HCT116 (cell line): ENCODE measurements around the gene NUDT2. TPM values are rescaled to one million over a fixed set of nuclear protein-coding genes. Genes with fewer than 3 reads are reported as not detected.

Experiments used
- ATAC-seq: fragments of 200-7000 bp; cut with Tn5 transposase; 2 replicates; pipeline ENCODE4 v1.9.1; 2020; ENCODE audit warnings: mild to moderate bottlenecking, moderate library complexity
- BruUV-seq: library from RNA; stranded (reverse); fragments of 400-500 nt; replicated peaks from 2 replicates; lab custom pipeline; 2021; lab: Mats Ljungman, UMichigan
- CTCF ChIA-PET: fragments of 300-600 bp; sonication (Branson Sonifier 250); formaldehyde crosslinking; loops from one replicate; lab custom pipeline; 2021; ENCODE audit warnings: antibody characterized with exemption; lab: Charles Lee
- POLR2A ChIA-PET: fragments of 300-600, 350-600 bp; sonication (Branson Sonifier 250); formaldehyde crosslinking; loops from one replicate; lab custom pipeline; 2021; ENCODE audit warnings: antibody characterized with exemption; lab: Charles Lee
- RAD21 ChIA-PET, 2 experiments: fragments of 300-600 bp; sonication (Branson Sonifier 250); formaldehyde crosslinking; loops; one replicate each; lab custom pipeline; 2023; ENCODE audit warnings: low total read pairs in 2 of 2; ENCODE audit not compliant: uncharacterized antibody in 2 of 2, unreplicated experiment in 2 of 2, low non-redundant PET in 1 of 2; lab: Charles Lee
- DNase-seq: peaks from one replicate; pipeline ENCODE4 v3.0.0-alpha.2; 2010; ENCODE audit warnings: low read depth, low spot score
- H2AFZ ChIP-seq: fragments of 200-600 bp; shearing (Covaris generic), sonication (generic); 2 replicates; pipeline ENCODE4 v1.6.1; 2017; ENCODE audit warnings: low read depth, mixed run types, mixed read lengths, antibody characterized with exemption, low read length; ENCODE audit not compliant: poor library complexity, severe bottlenecking
- H3K27ac ChIP-seq: 2 replicates; pipeline ENCODE4 v1.5.1; 2012; ENCODE audit warnings: low read depth, low read length
- H3K27me3 ChIP-seq: fragments of 200-600 bp; sonication (generic); 2 replicates; pipeline ENCODE4 v1.6.1; 2016; ENCODE audit warnings: mixed run types, low read length, mixed read lengths; ENCODE audit not compliant: insufficient read depth
- H3K36me3 ChIP-seq, 2 experiments: fragments of 200-500 bp in 1 of 2; fragments of 200-600 bp in 1 of 2; sonication (Bioruptor generic) in 1 of 2; sonication (generic) in 1 of 2; 2 replicates each; pipeline versions ENCODE4 v1.5.1 to v1.6.1; 2014 to 2016; ENCODE audit warnings: low read length in 2 of 2, inconsistent platforms in 1 of 2, mixed read lengths in 1 of 2, mixed run types in 1 of 2; ENCODE audit not compliant: insufficient read depth in 2 of 2, control insufficient read depth in 1 of 2
- H3K4me1 ChIP-seq, 2 experiments: fragments of 200-600 bp in 1 of 2; sonication (generic) in 1 of 2; 2 replicates each; pipeline versions ENCODE4 v1.5.1 to v1.6.1; 2012 to 2017; ENCODE audit warnings: low read length in 2 of 2, inconsistent platforms in 1 of 2, mild to moderate bottlenecking in 1 of 2, mixed read lengths in 1 of 2, mixed run types in 1 of 2, moderate library complexity in 1 of 2; ENCODE audit not compliant: insufficient read depth in 2 of 2, control insufficient read depth in 1 of 2
- H3K4me2 ChIP-seq: fragments of 200-600 bp; sonication (generic); 2 replicates; pipeline ENCODE4 v1.6.1; 2017; ENCODE audit warnings: mixed run types, low read length, mixed read lengths
- H3K4me3 ChIP-seq, 2 experiments: fragments of 200-600 bp in 1 of 2; sonication (generic) in 1 of 2; replicated peaks in 1 of 2; 2 replicates each; pipeline ENCODE4 v1.5.1; 2011 to 2016; ENCODE audit warnings: low read length in 2 of 2, control low read depth in 1 of 2, low read depth in 1 of 2, mild to moderate bottlenecking in 1 of 2, mixed read lengths in 1 of 2, mixed run types in 1 of 2
- H3K79me2 ChIP-seq: fragments of 200-600 bp; sonication (generic); 2 replicates; pipeline ENCODE4 v1.6.1; 2017; ENCODE audit warnings: mild to moderate bottlenecking, mixed run types, low read length, moderate library complexity, mixed read lengths; ENCODE audit not compliant: insufficient read depth
- H3K9ac ChIP-seq: fragments of 200-600 bp; sonication (generic); 2 replicates; pipeline ENCODE4 v1.6.1; 2016; ENCODE audit warnings: low read length, mixed read lengths
- H3K9me2 ChIP-seq: fragments of 200-600 bp; sonication (generic), shearing (Covaris generic); 2 replicates; pipeline ENCODE4 v1.6.1; 2017; ENCODE audit warnings: mixed run types, mild to moderate bottlenecking, moderate library complexity; ENCODE audit not compliant: insufficient read depth
- H3K9me3 ChIP-seq, 2 experiments: fragments of 200-500 bp in 1 of 2; fragments of 200-600 bp in 1 of 2; sonication (Bioruptor generic) in 1 of 2; sonication (generic) in 1 of 2; 2 replicates each; pipeline ENCODE4 v1.6.1; 2014 to 2017; ENCODE audit warnings: low read length in 2 of 2, mixed read lengths in 2 of 2, inconsistent platforms in 1 of 2, low read depth in 1 of 2, mild to moderate bottlenecking in 1 of 2, mixed run types in 1 of 2, moderate library complexity in 1 of 2; ENCODE audit not compliant: control insufficient read depth in 1 of 2, insufficient read depth in 1 of 2
- H4K20me1 ChIP-seq: fragments of 200-600 bp; sonication (generic), shearing (Covaris generic); 2 replicates; pipeline ENCODE4 v1.6.1; 2017; ENCODE audit warnings: mixed run types, mild to moderate bottlenecking, moderate library complexity; ENCODE audit not compliant: insufficient read depth
- ATF3 ChIP-seq: IDR thresholded peaks from 2 replicates; pipeline ENCODE4 v1.6.1; 2012
- CBX3 ChIP-seq: IDR thresholded peaks from 2 replicates; pipeline ENCODE4 v1.6.1; 2012; ENCODE audit warnings: low read depth
- CEBPB ChIP-seq: IDR thresholded peaks from 2 replicates; pipeline ENCODE4 v1.6.1; 2012; ENCODE audit warnings: low read depth
- ELF1 ChIP-seq: IDR thresholded peaks from 2 replicates; pipeline ENCODE4 v1.6.1; 2012; ENCODE audit warnings: low read depth, borderline replicate concordance
- EZH2phosphoT487 ChIP-seq: fragments of 200-600 bp; IDR thresholded peaks from 2 replicates; pipeline ENCODE4 v1.6.1; 2018; ENCODE audit warnings: antibody characterized with exemption, borderline replicate concordance
- JUND ChIP-seq: IDR thresholded peaks from 2 replicates; pipeline ENCODE4 v1.6.1; 2012
- POLR2A ChIP-seq: IDR thresholded peaks from 2 replicates; pipeline ENCODE4 v1.7.0; 2011; ENCODE audit warnings: borderline replicate concordance; ENCODE audit not compliant: insufficient read depth, insufficient read length; ENCODE audit errors: extremely low read depth
- POLR2AphosphoS5 ChIP-seq: IDR thresholded peaks from 2 replicates; pipeline ENCODE4 v1.6.1; 2011; ENCODE audit warnings: mild to moderate bottlenecking, low read depth, low read length, moderate library complexity
- RAD21 ChIP-seq: IDR thresholded peaks from 2 replicates; pipeline ENCODE4 v1.6.1; 2012; ENCODE audit warnings: low read depth, mild to moderate bottlenecking
- SP1 ChIP-seq: IDR thresholded peaks from 2 replicates; pipeline ENCODE4 v1.6.1; 2012; ENCODE audit warnings: low read depth
- YY1 ChIP-seq: IDR thresholded peaks from 2 replicates; pipeline ENCODE4 v1.6.1; 2011; ENCODE audit warnings: low read length, low read depth, moderate library complexity, mild to moderate bottlenecking; ENCODE audit not compliant: insufficient replicate concordance; ENCODE audit errors: extremely low read depth
- ZFX ChIP-seq: fragments of 450-650 bp; IDR thresholded peaks from 2 replicates; pipeline ENCODE4 v1.6.1; 2017
- intact Hi-C: fragments of 100-400 bp; cut with micrococcal nuclease; formaldehyde crosslinking; loops from 2 replicates; pipeline ENCODE4 v1.10.0; 2022
- total RNA-seq: library from RNA; stranded (reverse); gene quantifications from one replicate; pipeline ENCODE4 v1.2.1, GENCODE V29; 2021; ENCODE audit not compliant: unreplicated experiment
- TF ChIP-seq, protein P1 (sequence below): IDR thresholded peaks from 2 replicates; pipeline ENCODE4 v1.6.1; 2011; ENCODE audit warnings: mild to moderate bottlenecking, low read length, moderate library complexity; ENCODE audit not compliant: insufficient replicate concordance; ENCODE audit errors: extremely low read depth
- TF ChIP-seq, protein P2 (sequence below), 3 experiments: fragments of 200-600 bp in 1 of 3; sonication (generic) in 1 of 3; IDR thresholded peaks in 2 of 3; conservative IDR thresholded peaks in 1 of 3; 2 replicates each; pipeline ENCODE4 v1.5.1; 2012 to 2017; ENCODE audit warnings: low read depth in 2 of 3, low read length in 2 of 3, antibody characterized with exemption in 1 of 3, borderline replicate concordance in 1 of 3, control low read depth in 1 of 3, mild to moderate bottlenecking in 1 of 3, mixed read lengths in 1 of 3, mixed run types in 1 of 3, moderate library complexity in 1 of 3; ENCODE audit not compliant: insufficient read depth in 1 of 3

NUDT2 gene
- total RNA-seq, 1 experiment from 2014 or later = 39.3 TPM

- intact Hi-C loops = no loop called here
- ChIA-PET CTCF (interaction anchor here (0.9 to 6.7 kb wide), 4 partner anchors 23 to 285 kb away, joined by 3 to 54 read pairs (median 4); no protein-coding TSS in a partner anchor), RAD21 (no interaction called here), POLR2A (interaction anchor here (1.1 kb wide), 1 partner anchor 125 kb away, joined by 3 read pairs; no protein-coding TSS in a partner anchor)
- Histone ChIP-seq H3K27ac (peak overlapping the region; percentile 43; the same call in 1 of the 2 replicates), H3K36me3 (no peaks in the 10 kb centered on the region), H2AFZ (no peak overlapping the region), H3K9me2 (no peaks in the 10 kb centered on the region), H4K20me1 (no peaks in the 10 kb centered on the region), H3K79me2 (no peaks in the 10 kb centered on the region), H3K27me3 (no peaks in the 10 kb centered on the region), H3K9me3 (no peaks in the 10 kb centered on the region), H3K4me3 (peak overlapping the region; percentile 32 to 42), H3K9ac (peak overlapping the region; percentile 10; the same call in 1 of the 2 replicates), H3K4me2 (peak overlapping the region; percentile 91), H3K4me1 (peaks cover 20 to 40% of the 10 kb centered on the region in 2 experiments)
- BruUV-seq = no TSS peak
- DNase-seq = no peak
- ATAC-seq = peak; percentile 41
- TF ChIP-seq JUND (no peak), ELF1 (no peak), ZFX (peak; percentile 57; the same call in 1 of the 2 replicates), POLR2AphosphoS5 (peak; percentile 61; the same call in 1 of the 2 replicates), POLR2A (peak; percentile 35)
Measured at GRCh38 chr9:34380511-34381315, 51.3 kb downstream of the NUDT2 start.

GRCh38 chr9:34381323-34381722, 52.0 kb downstream of the NUDT2 start:
- intact Hi-C loops = no loop called here
- Histone ChIP-seq H3K27me3 (no peaks in the 10 kb centered on the region), H3K4me3 (peak overlapping the region in 1 of 2 experiments; percentile 42; a peak in 2 of 4 replicates), H3K79me2 (no peaks in the 10 kb centered on the region), H3K4me1 (peaks cover 16 to 33% of the 10 kb centered on the region in 2 experiments; a peak in 3 of 4 replicates), H3K9ac (no peak overlapping the region), H4K20me1 (no peaks in the 10 kb centered on the region), H3K9me3 (no peaks in the 10 kb centered on the region), H2AFZ (no peak overlapping the region), H3K36me3 (no peaks in the 10 kb centered on the region), H3K9me2 (no peaks in the 10 kb centered on the region), H3K4me2 (peak overlapping the region; percentile 91), H3K27ac (no peak overlapping the region)
- ChIA-PET RAD21 (no interaction called here), POLR2A (no interaction called here), CTCF (interaction anchor here (1.0 kb wide), 1 partner anchor 23 kb away, joined by 5 read pairs; no protein-coding TSS in a partner anchor)
- DNase-seq (no peak), ATAC-seq (no peak)
- BruUV-seq = no TSS peak
- TF ChIP-seq CEBPB (no peak), POLR2A (no peak), SP1 (no peak), POLR2AphosphoS5 (no peak), ATF3 (no peak), JUND (no peak), EZH2phosphoT487 (no peak), RAD21 (no peak), ELF1 (no peak), CBX3 (no peak), YY1 (no peak)
- TF ChIP-seq, protein P1, sequence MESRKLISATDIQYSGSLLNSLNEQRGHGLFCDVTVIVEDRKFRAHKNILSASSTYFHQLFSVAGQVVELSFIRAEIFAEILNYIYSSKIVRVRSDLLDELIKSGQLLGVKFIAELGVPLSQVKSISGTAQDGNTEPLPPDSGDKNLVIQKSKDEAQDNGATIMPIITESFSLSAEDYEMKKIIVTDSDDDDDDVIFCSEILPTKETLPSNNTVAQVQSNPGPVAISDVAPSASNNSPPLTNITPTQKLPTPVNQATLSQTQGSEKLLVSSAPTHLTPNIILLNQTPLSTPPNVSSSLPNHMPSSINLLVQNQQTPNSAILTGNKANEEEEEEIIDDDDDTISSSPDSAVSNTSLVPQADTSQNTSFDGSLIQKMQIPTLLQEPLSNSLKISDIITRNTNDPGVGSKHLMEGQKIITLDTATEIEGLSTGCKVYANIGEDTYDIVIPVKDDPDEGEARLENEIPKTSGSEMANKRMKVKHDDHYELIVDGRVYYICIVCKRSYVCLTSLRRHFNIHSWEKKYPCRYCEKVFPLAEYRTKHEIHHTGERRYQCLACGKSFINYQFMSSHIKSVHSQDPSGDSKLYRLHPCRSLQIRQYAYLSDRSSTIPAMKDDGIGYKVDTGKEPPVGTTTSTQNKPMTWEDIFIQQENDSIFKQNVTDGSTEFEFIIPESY = no peak
- TF ChIP-seq, protein P2, sequence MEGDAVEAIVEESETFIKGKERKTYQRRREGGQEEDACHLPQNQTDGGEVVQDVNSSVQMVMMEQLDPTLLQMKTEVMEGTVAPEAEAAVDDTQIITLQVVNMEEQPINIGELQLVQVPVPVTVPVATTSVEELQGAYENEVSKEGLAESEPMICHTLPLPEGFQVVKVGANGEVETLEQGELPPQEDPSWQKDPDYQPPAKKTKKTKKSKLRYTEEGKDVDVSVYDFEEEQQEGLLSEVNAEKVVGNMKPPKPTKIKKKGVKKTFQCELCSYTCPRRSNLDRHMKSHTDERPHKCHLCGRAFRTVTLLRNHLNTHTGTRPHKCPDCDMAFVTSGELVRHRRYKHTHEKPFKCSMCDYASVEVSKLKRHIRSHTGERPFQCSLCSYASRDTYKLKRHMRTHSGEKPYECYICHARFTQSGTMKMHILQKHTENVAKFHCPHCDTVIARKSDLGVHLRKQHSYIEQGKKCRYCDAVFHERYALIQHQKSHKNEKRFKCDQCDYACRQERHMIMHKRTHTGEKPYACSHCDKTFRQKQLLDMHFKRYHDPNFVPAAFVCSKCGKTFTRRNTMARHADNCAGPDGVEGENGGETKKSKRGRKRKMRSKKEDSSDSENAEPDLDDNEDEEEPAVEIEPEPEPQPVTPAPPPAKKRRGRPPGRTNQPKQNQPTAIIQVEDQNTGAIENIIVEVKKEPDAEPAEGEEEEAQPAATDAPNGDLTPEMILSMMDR (IDR thresholded peaks at IDR 0.05 in 2 of 3, conservative IDR thresholded peaks at IDR 0.05 in 1 of 3; ENCODE audit: borderline replicate concordance in 1 of 3, insufficient read depth in 1 of 3, low read depth in 2 of 3, low read length in 2 of 3) = no peak
